DND-41 (cell line): Measurements from ENCODE around the gene PTGS1.

Experiments
- ATAC-seq: fragments of 200-7000 bp; cut with Tn5 transposase; 3 replicates; pipeline ENCODE4 v1.9.1; 2021; ENCODE audit warnings: low read depth; ENCODE audit not compliant: insufficient read depth
- DNase-seq: peaks from one replicate; pipeline ENCODE4 v3.0.0-alpha.2; 2020
- H2AFZ ChIP-seq: 2 replicates; pipeline ENCODE4 v1.6.0; 2012; ENCODE audit warnings: low read depth, low read length
- H3K27ac ChIP-seq: 2 replicates; pipeline ENCODE4 v1.5.1; 2012; ENCODE audit warnings: low read length, inconsistent platforms
- H3K27me3 ChIP-seq: fragments of 200-600 bp; sonication (generic); 2 replicates; pipeline ENCODE4 v1.6.0; 2012; ENCODE audit warnings: low read length, mild to moderate bottlenecking, inconsistent platforms; ENCODE audit not compliant: insufficient read depth, poor library complexity
- H3K36me3 ChIP-seq: 2 replicates; pipeline ENCODE4 v1.5.1; 2012; ENCODE audit warnings: low read length, inconsistent platforms; ENCODE audit not compliant: insufficient read depth
- H3K4me1 ChIP-seq: 2 replicates; pipeline ENCODE4 v1.5.1; 2012; ENCODE audit warnings: mild to moderate bottlenecking, low read length; ENCODE audit not compliant: insufficient read depth
- H3K4me2 ChIP-seq: 2 replicates; pipeline ENCODE4 v1.6.0; 2012; ENCODE audit warnings: mild to moderate bottlenecking, moderate library complexity, low read length, inconsistent platforms; ENCODE audit not compliant: insufficient read depth
- H3K4me3 ChIP-seq, 2 experiments: fragments of 200-600 bp in 1 of 2; shearing (Covaris generic) in 1 of 2; 2 replicates each; pipeline ENCODE4 v1.5.1; 2012 to 2016; ENCODE audit warnings: inconsistent platforms in 2 of 2, low read length in 2 of 2, mild to moderate bottlenecking in 2 of 2, low read depth in 1 of 2, moderate library complexity in 1 of 2
- H3K79me2 ChIP-seq: 2 replicates; pipeline ENCODE4 v1.6.0; 2012; ENCODE audit warnings: low read length, inconsistent platforms; ENCODE audit not compliant: insufficient read depth
- H3K9ac ChIP-seq: 2 replicates; pipeline ENCODE4 v1.6.0; 2012; ENCODE audit warnings: low read depth, mild to moderate bottlenecking, inconsistent platforms, low read length, moderate library complexity
- H3K9me3 ChIP-seq: 2 replicates; pipeline ENCODE4 v1.5.1; 2012; ENCODE audit warnings: low read length, moderate library complexity, mild to moderate bottlenecking, inconsistent platforms; ENCODE audit not compliant: insufficient read depth, severe bottlenecking
- H4K20me1 ChIP-seq: 2 replicates; pipeline ENCODE4 v1.6.0; 2012; ENCODE audit warnings: low read length; ENCODE audit not compliant: insufficient read depth
- EZH2 ChIP-seq: IDR thresholded peaks from 3 replicates; pipeline ENCODE4 v1.6.1; 2012; ENCODE audit warnings: borderline replicate concordance, low read depth, mild to moderate bottlenecking, moderate library complexity, low read length, inconsistent platforms; ENCODE audit not compliant: severe bottlenecking
- TF ChIP-seq, protein P1 (sequence below): IDR thresholded peaks from 2 replicates; pipeline ENCODE4 v1.5.1; 2012; ENCODE audit warnings: borderline replicate concordance, low read length, moderate library complexity, mild to moderate bottlenecking; ENCODE audit not compliant: poor library complexity, severe bottlenecking; ENCODE audit errors: extremely low read depth

PTGS1 gene

GRCh38 chr9:122425087-122425486 is 54.3 kb downstream of the PTGS1 start:
- Histone ChIP-seq H3K27ac (no peak overlapping the region), H3K9me3 (no peaks in the 10 kb centered on the region), H3K4me3 (no peak overlapping the region), H3K4me2 (no peak overlapping the region), H3K79me2 (no peaks in the 10 kb centered on the region), H3K9ac (no peak overlapping the region), H2AFZ (no peak overlapping the region), H3K27me3 (no peaks in the 10 kb centered on the region), H3K4me1 (no peaks in the 10 kb centered on the region), H4K20me1 (no peaks in the 10 kb centered on the region), H3K36me3 (no peaks in the 10 kb centered on the region)
- no peak for DNase-seq
- ATAC-seq: no peak
- no peak for TF ChIP-seq EZH2
- TF ChIP-seq, protein P1, sequence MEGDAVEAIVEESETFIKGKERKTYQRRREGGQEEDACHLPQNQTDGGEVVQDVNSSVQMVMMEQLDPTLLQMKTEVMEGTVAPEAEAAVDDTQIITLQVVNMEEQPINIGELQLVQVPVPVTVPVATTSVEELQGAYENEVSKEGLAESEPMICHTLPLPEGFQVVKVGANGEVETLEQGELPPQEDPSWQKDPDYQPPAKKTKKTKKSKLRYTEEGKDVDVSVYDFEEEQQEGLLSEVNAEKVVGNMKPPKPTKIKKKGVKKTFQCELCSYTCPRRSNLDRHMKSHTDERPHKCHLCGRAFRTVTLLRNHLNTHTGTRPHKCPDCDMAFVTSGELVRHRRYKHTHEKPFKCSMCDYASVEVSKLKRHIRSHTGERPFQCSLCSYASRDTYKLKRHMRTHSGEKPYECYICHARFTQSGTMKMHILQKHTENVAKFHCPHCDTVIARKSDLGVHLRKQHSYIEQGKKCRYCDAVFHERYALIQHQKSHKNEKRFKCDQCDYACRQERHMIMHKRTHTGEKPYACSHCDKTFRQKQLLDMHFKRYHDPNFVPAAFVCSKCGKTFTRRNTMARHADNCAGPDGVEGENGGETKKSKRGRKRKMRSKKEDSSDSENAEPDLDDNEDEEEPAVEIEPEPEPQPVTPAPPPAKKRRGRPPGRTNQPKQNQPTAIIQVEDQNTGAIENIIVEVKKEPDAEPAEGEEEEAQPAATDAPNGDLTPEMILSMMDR: no peak

DNA sequence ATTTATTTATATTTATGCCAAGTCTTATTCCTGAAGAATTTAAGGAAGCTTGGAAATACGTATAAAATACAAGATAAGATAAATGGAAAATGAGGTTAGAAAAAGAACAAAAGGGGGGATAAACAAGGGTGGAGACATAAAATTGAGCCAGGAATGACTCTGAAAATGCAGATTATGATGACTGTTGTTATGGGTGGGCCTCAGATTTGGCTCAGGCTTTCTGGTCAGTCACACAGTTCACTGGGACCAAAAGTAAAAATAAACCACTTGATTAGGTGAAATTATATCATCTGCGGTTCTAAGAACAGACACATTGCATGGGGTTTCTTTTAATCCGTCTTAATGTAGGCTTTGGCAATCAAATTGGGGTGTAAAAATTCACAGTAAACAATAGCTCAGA is 55.9 kb downstream of the PTGS1 start:
- Histone ChIP-seq H2AFZ (no peak overlapping the region), H3K4me1 (no peaks in the 10 kb centered on the region), H3K4me3 (no peak overlapping the region), H3K4me2 (no peak overlapping the region), H3K9ac (no peak overlapping the region), H3K9me3 (no peaks in the 10 kb centered on the region), H4K20me1 (no peaks in the 10 kb centered on the region), H3K79me2 (no peaks in the 10 kb centered on the region), H3K27ac (no peak overlapping the region), H3K27me3 (no peaks in the 10 kb centered on the region), H3K36me3 (no peaks in the 10 kb centered on the region)
- DNase-seq (no peak), ATAC-seq (no peak)
- TF ChIP-seq, protein P1: no peak
- no peak for TF ChIP-seq EZH2

DNA sequence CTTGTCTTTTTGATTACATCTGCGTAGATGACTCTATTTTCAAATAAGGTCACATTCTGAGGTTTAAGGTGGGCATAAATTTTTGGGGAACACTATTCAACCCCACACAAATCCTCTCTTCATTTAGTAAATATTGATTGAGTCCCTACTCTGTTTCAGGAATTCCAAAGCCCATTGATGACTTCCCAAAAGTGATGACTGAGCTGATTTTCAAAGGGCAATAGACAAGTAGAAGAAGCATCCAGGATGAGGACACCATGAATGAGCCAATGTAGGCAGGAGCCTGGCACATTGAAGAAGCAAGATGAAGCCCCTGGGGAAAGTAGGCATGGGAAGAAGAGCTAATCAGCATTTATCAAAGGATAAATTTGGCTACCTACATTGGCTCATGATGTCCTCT is 71.7 kb downstream of the PTGS1 start:
- Histone ChIP-seq H3K36me3 (no peaks in the 10 kb centered on the region), H3K4me2 (no peak overlapping the region), H2AFZ (no peak overlapping the region), H3K9ac (no peak overlapping the region), H3K27ac (no peak overlapping the region), H3K27me3 (peaks cover 31% of the 10 kb centered on the region), H3K79me2 (no peaks in the 10 kb centered on the region), H3K4me1 (no peaks in the 10 kb centered on the region), H3K9me3 (no peaks in the 10 kb centered on the region), H3K4me3 (no peak overlapping the region), H4K20me1 (no peaks in the 10 kb centered on the region)
- TF ChIP-seq, protein P1: no peak
- no peak for TF ChIP-seq EZH2
- ATAC-seq (no peak), DNase-seq (no peak)

- no peak overlapping the region for H3K9ac ChIP-seq
- ATAC-seq (no peak), DNase-seq (no peak)
- TF ChIP-seq, protein P1: no peak
- no peak for TF ChIP-seq EZH2
- no peak overlapping the region for H3K27ac ChIP-seq
- H3K27me3 ChIP-seq: peaks cover 31% of the 10 kb centered on the region
- no peak overlapping the region for H3K4me2 ChIP-seq
- no peak overlapping the region for H3K4me3 ChIP-seq
- no peaks in the 10 kb centered on the region for H3K79me2 ChIP-seq
- no peaks in the 10 kb centered on the region for H3K9me3 ChIP-seq
- no peaks in the 10 kb centered on the region for H3K36me3 ChIP-seq
- no peaks in the 10 kb centered on the region for H3K4me1 ChIP-seq
- H4K20me1 ChIP-seq: no peaks in the 10 kb centered on the region
- no peak overlapping the region for H2AFZ ChIP-seq
These were observed 73.4 kb downstream of the PTGS1 start for GRCh38 chr9:122444041-122444733.
